ENCODE results near the gene KRT7.
"Not testable (repeated sequence)": the region's sequence is repeated elsewhere in the genome, so short reads cannot be mapped to it uniquely, and the experiment has no call there.

Gene KRT7

GRCh38 chr12:52278575-52279421 lies 45.8 kb downstream of the KRT7 start:
- DNase-seq (ENCODE audit: low read depth), result peak; percentile 49

GRCh38 chr12:52279422-52280318 lies 46.6 kb downstream of the KRT7 start:
- no peak for DNase-seq (ENCODE audit: low read depth)

- DNase-seq (ENCODE audit: low read depth), result no peak
Observed at GRCh38 chr12:52280319-52280795, 47.3 kb downstream of the KRT7 start.

GRCh38 chr12:52280796-52281560 lies 47.9 kb downstream of the KRT7 start:
- DNase-seq (ENCODE audit: low read depth), result no peak

DNA sequence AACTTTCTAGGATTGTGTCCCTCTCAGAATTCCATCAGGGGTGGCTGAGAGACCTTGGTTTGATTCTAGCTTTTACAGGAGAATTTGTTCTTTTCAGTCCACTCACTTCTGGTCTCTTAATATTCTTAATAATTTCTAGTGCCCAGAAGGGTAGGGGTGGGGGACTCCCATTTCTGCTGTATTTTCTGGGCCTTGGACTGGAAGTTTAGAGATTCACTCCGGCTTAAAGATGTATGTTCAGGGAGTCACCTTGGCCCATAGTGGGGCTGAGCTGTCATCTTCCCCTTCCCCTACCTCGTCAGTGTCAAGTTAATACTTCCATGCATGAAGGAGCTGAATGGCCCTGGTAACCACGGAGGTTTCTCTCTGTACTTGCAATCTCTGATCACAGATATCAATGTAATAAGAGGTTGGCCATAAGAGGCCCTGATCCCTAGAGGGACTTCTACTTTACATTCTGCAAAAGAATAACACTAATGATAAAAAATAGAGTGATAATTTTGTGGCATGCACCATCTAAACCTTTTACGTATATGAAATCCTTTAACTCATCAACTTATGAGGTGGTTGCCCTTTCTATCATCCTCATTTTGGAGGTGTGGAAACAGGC lies 51.6 kb downstream of the KRT7 start:
- DNase-seq (ENCODE audit: low read depth), result no peak

GRCh38 chr12:52285172-52285745 lies 52.2 kb downstream of the KRT7 start:
- DNase-seq (ENCODE audit: low read depth), result no peak

DNA sequence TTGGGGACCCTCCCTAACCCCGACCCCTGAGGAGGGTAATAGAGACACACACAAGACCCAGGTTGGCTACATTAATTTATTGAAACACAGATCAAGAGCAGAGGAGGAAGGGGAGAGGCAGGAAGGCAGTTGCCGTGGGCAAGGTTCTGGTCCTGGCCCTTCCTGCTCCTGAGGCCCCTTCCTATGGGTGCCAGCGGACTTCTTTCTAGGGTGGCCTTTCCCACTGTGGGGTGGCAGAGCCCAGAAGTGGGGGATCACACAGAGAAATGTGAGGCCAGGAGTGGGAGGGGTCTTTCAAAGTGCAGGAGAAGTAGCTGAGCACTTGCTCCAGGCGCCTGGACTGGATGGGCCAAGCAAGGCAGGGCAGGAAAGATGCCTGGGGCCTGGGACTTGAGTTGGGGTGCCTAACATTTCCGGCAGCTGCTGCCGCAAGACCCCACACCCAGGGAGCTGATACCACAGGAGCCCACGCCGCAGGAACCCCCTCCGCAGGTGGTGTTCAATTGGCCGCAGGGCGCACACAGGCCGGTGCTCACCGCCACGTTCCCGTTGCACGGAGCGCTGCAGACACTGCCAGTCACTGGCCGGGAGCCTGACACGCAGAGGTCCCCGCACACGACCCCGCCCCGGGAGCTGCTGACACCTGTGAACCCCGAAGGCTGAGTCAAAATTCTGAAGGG lies 52.9 kb downstream of the KRT7 start:
- DNase-seq (ENCODE audit: low read depth), result no peak

- not testable (repeated sequence) for DNase-seq (ENCODE audit: low read depth)
Observed at GRCh38 chr12:52286857-52287785, 54.1 kb downstream of the KRT7 start.

DNA sequence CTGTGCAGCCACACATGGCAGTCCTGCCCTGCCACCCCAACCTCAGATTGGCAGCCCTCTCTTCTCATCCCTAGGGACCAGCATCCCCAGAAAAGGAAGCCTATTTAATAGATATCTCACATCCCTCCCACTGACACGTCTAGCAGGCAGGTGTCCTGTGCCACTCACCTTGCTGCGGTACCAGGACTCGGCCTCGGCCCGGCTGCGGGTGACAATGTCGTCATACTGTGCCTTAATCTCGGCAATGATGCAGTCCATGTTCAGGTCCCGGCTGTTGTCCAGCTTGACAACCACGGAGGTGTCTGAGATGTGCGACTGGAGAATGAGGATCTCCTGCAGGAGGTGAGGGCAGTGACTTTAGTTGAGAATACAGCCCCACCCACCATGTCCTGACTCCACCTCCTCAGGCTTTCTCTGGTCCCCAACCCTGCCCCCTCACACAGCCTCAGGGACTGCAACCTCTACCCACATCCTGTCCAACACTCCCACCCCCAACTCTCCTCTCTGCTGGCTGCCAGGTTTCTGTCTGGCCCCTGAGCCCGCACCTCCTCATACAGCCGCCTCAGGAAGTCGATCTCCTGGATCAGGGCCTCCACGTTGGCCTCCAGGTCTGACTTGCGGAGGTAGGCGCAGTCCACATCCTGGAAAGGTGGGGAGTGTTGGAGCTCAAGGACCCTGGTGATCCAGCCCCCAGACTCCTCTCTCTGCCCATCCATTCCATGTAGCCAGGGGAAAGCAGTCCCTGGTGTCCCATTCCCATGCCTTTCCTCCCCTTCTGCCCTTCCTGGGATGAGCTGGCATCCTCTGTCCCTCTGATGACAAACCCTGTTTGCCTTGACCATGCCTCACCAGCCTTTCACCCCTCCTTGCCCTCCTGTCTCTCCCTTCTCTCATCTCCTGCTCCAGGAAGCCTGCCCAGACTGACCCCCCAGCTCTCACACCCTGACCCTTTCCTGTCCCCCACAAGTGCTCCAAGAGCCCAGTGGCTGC lies 55.1 kb downstream of the KRT7 start:
- not testable (repeated sequence) for DNase-seq (ENCODE audit: low read depth)

DNA sequence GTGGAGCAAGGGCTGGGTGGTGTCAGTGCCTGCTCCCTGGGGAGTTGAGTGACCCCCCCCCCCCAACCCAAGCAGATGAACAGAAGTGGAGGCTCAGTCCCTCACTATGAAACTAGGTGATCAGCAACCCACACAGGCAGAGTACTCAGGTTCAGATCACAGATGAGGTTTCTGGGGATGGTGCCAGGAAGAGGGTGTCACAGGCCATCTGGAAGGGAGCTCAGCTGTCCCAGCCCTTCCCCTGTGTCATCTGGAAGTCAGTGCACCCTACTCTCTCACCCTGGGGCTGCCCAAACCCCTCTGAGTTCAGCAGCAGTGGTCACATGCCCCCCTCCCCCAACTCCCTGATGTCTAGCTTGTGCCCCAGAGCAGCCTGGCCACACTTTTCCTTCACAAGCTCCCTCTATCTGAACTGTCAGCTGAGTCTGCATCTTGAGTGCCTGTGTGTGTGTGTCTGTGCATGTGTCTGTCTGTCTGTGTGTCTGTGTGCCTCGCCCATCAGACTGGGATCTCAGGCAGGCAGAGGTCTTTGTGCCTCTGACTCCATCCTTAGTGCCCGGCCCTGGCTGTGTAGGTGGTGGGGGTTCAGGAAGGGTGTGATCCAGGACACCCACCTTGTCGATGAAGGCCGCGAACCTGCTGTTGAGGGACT lies 57.6 kb downstream of the KRT7 start:
- not testable (repeated sequence) for DNase-seq (ENCODE audit: low read depth)

DNA sequence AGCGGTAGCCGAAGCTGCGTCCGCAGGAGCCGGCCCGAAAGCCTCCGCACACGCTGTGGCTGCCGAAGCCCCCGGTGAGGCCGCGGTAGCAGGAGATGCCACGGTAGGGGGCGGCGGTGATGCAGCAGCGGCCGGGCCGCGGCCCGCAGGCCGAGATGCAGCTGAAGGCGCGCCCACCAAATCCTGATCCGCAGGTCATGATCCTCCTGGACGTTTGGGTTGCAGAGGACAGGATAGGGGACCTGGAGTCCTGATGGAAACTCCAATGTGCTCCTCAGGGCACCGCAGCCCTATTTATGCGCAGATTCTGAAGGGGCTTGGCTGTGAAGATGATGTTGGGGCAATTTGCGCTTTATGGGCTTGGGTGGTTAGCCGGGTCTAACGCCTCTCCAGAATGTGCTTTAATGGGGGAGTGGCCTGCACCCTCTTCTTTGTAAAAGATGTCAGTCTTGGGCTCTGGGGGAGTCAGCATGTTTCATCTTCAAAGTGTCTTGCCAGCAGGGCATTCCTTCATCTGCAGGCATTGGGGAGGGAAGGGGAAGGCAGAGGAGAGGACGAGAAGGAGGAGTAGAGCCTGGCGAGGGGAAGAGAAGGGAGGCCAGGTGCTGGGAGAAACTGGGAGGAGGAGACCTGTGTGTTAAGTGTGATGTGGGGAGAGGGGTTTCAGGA lies 58.4 kb downstream of the KRT7 start, which contains the start of gene KRT81:
Gene KRT81 (minus strand): TSS at position 268 of the 669 bp plus-strand sequence. CDS start 69 bp downstream, at position 199.
- no peak for DNase-seq (ENCODE audit: low read depth)

DNA sequence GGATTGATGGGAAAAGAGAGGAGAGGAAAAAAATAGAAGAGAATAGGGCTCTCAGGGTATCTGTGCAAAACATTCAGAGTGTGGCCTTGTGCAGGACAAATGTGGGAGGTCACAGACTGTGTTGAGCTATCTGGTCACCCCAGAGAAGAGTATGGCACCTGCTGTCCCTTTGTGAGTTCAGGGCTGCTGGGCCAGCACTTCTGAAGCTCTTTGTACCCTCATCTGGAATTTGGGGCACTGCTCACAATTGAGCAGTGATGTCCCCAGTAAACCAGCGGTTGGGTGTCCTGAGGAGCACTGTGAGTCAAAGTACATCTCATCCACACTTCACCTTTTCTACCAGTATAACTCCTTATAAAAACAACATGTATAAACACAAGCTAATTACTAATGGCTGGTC lies 60.9 kb downstream of the KRT7 start:
- DNase-seq (ENCODE audit: low read depth), result no peak

DNA sequence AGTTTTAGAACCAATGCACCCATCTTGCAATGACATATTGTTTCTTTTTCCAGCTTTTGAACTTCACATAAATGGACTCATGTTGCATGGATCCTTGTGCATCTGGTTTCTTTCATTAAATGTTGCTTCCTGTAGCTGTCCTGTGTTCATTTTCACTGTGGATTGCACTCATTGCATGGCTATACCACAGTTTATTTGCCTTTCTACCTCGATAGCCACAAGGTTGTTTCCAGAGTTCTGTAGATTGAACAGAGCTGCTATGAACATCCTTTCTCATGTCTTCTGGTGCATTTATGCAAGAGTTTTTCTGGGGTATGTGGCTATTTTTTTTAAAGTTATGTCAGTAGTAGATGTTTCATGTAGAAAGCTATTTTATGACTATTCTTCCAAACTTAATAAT lies 61.8 kb downstream of the KRT7 start:
- no peak for DNase-seq (ENCODE audit: low read depth)

DNA sequence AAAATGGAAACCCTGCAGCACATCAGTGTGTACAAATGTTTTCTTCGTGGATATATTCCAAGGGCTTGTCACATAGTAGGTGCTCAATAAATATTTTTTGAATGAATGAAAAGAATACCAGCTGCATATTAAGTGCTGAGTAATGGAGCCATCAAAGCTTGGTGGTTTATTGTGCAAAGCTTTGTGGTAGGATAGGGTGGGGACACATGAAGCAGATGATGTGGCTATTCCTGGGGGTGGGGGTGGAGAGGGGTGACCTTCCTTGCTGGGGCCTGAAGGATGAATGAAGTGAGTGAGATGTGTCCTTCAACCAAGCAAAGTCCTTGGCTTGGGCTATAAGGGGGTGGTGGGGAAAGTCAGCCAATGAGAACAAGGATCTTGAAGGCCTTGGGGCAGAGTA lies 62.6 kb downstream of the KRT7 start:
- DNase-seq (ENCODE audit: low read depth), result no peak

DNA sequence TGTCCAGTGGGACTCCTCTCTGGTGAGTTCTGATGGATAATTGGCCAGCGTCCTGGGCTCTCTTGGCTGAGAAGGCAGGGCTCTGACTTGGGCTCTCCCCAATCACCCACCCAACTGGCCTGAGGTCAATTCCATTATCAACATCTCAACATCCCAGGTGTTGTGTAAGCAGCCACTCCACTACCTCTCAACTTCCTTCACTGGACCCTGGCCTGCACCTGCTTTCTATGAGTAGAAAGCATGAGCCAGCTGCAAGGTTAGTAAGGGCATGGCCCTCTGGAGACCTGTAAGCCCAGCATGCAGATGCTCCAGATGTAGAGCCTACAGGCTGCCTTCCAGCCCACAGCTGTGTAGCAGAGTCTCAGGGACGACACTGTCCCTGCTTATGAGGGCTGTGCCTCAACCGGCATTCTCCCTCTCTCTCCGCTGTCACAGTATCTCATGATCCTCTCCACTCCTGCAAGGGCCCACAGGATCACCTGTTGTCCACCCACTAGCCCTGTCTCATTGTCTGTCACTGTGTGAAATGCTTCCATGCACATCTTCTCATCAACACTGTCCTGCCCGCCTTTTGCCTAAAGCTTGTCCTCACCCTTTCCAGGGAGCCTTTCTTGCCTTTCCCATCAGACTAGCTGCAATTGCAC lies 63.7 kb downstream of the KRT7 start:
- no peak for DNase-seq (ENCODE audit: low read depth)

Measured in activated gamma-delta T cell treated with anti-CD3 and anti-CD28 coated beads, Interleukin-2, amount 50 U/mL, for 16 hours (primary cell).